Stimulated activated CD4-positive, alpha-beta T cell treated with anti-CD3 and anti-CD28 coated beads, Interleukin-4, amount 100 ng/mL, for 24 hours (primary cell): ENCODE results near the gene OR2G6.
"Not testable (repeated sequence)": the region's sequence is repeated elsewhere in the genome, so short reads cannot be mapped to it uniquely, and the experiment has no call there.

Experiments
- DNase-seq: peaks from one replicate; pipeline ENCODE4 v3.0.0-alpha.2; 2020

Gene OR2G6

GRCh38 chr1:248507773-248508172, at the start of gene OR2G6:
OR2G6 (plus strand) TSS chr1:248508073; CDS start chr1:248521647, 13,574 bp downstream.
- not testable (repeated sequence) for DNase-seq

GRCh38 chr1:248459117-248459516, 48.8 kb upstream of the OR2G6 start:
- DNase-seq: not testable (repeated sequence)

GRCh38 chr1:248471154-248471553, 36.7 kb upstream of the OR2G6 start:
- no peak for DNase-seq

- DNase-seq: not testable (repeated sequence)
These were observed 35.8 kb upstream of the OR2G6 start for GRCh38 chr1:248472111-248472510.

- DNase-seq: not testable (repeated sequence)
These were observed 34.8 kb upstream of the OR2G6 start, which contains the start of gene OR2T3 for GRCh38 chr1:248473051-248473450. OR2T3 (plus strand) TSS chr1:248473351; CDS start chr1:248473351, 0 bp downstream.

- DNase-seq: not testable (repeated sequence)
These were observed 32.2 kb upstream of the OR2G6 start for GRCh38 chr1:248475660-248476059.

- DNase-seq: peak; percentile 12
These were observed 25.9 kb upstream of the OR2G6 start for GRCh38 chr1:248481686-248482579.

- DNase-seq: not testable (repeated sequence)
These were observed 19.6 kb upstream of the OR2G6 start, which contains the start of gene OR2T5 for GRCh38 chr1:248488289-248488688. OR2T5 (plus strand) TSS chr1:248488589; CDS start chr1:248488589, 0 bp downstream.

GRCh38 chr1:248496661-248497060, 11.2 kb upstream of the OR2G6 start:
- not testable (repeated sequence) for DNase-seq

- not testable (repeated sequence) for DNase-seq
These were observed 7.4 kb upstream of the OR2G6 start for GRCh38 chr1:248500305-248501035.

GRCh38 chr1:248510217-248510616, 2.3 kb downstream of the OR2G6 start:
- DNase-seq: not testable (repeated sequence)

GRCh38 chr1:248521856-248522255, 14.0 kb downstream of the OR2G6 start:
- DNase-seq: no peak

- not testable (repeated sequence) for DNase-seq
These were observed 29.6 kb downstream of the OR2G6 start for GRCh38 chr1:248537449-248537848.

GRCh38 chr1:248547383-248547782, 39.5 kb downstream of the OR2G6 start:
- DNase-seq: not testable (repeated sequence)

GRCh38 chr1:248551027-248551426, 43.2 kb downstream of the OR2G6 start:
- DNase-seq: not testable (repeated sequence)

- not testable (repeated sequence) for DNase-seq
These were observed 54.8 kb downstream of the OR2G6 start, which contains the start of gene OR2T29 for GRCh38 chr1:248562672-248563071. OR2T29 (minus strand) TSS chr1:248562772; CDS start chr1:248559491, 3,281 bp downstream.

GRCh38 chr1:248565530-248566373, 57.9 kb downstream of the OR2G6 start:
- peak; percentile 4 for DNase-seq

- DNase-seq: not testable (repeated sequence)
These were observed 61.2 kb downstream of the OR2G6 start for GRCh38 chr1:248569049-248569448.

GRCh38 chr1:248570811-248571210, 62.9 kb downstream of the OR2G6 start:
- DNase-seq: not testable (repeated sequence)

GRCh38 chr1:248572049-248572448, 64.2 kb downstream of the OR2G6 start:
- DNase-seq: not testable (repeated sequence)

- not testable (repeated sequence) for DNase-seq
These were observed 66.0 kb downstream of the OR2G6 start for GRCh38 chr1:248573856-248574255.

GRCh38 chr1:248574657-248575056, 66.8 kb downstream of the OR2G6 start, which contains the start of gene OR2T34:
OR2T34 (minus strand) TSS chr1:248574757; CDS start chr1:248574757, 0 bp downstream.
- not testable (repeated sequence) for DNase-seq
